Skeletal muscle satellite cell (primary cell): ENCODE data around the gene ASCL3. TPM values are rescaled to one million over a fixed set of nuclear protein-coding genes. Genes with fewer than 3 reads are reported as not detected.
"Not testable (repeated sequence)": the region's sequence is repeated elsewhere in the genome, so short reads cannot be mapped to it uniquely, and the experiment has no call there.

Experiments
- H3K27me3 ChIP-seq: 2 replicates; pipeline ENCODE4 v1.7.0; 2013; ENCODE audit warnings: low read length; ENCODE audit not compliant: control insufficient read depth, insufficient read depth
- H3K36me3 ChIP-seq: 2 replicates; pipeline ENCODE4 v1.7.0; 2013; ENCODE audit warnings: mild to moderate bottlenecking, control low read depth, low read length; ENCODE audit not compliant: insufficient read depth
- H3K4me1 ChIP-seq: 2 replicates; pipeline ENCODE4 v1.7.0; 2013; ENCODE audit warnings: low read length; ENCODE audit not compliant: control insufficient read depth, insufficient read depth
- H3K4me2 ChIP-seq: 2 replicates; pipeline ENCODE4 v1.7.0; 2013; ENCODE audit warnings: mild to moderate bottlenecking, low read length
- H3K4me3 ChIP-seq: 2 replicates; pipeline ENCODE4 v1.7.0; 2013; ENCODE audit warnings: low read length
- H3K9ac ChIP-seq: 2 replicates; pipeline ENCODE4 v1.7.0; 2013; ENCODE audit warnings: mild to moderate bottlenecking, low read depth, low read length, moderate library complexity
- H3K9me3 ChIP-seq: replicated peaks from 2 replicates; pipeline ENCODE4 v1.7.0; 2013; ENCODE audit warnings: mild to moderate bottlenecking, control low read depth, low read length
- small RNA-seq: library from RNA; depleted of rRNA; stranded (forward); fragments of <200 nt; gene quantifications from one replicate; pipeline ENCODE3, GENCODE V24; 2012

The ASCL3 gene

DNA sequence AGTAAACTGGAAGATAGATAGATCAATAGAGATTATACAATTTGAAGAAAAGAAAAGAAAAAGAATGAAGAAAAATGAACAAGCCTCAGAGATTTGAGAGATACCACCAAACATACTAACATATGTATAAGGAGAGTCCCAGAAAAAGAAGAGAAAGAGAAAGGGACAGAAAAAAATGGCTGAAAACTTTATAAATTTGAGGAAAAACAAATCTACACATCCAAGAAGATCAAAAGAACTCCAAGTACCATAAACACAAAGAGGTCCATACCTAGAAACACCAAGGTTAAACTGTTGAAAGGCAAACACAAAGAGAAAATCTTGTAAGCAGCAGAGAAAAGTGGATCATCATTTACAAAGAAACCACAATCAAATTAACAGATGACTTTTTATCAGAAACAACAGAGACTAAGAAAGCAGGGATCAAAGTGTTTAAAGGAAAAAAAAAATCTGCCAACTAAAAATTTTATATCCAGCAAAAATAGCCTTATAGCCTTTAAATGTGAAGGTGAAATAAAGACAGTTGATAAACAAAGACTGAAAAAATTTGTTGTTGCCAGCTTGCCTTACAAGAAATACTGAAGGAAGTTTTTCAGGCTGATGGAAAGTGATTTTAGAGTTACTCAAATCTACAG is 43.6 kb downstream of the ASCL3 start:
- H3K4me1 ChIP-seq, result no peaks in the 10 kb centered on the region
- no peak overlapping the region for H3K9ac ChIP-seq
- H3K4me3 ChIP-seq, result no peak overlapping the region
- H3K4me2 ChIP-seq, result no peak overlapping the region
- H3K36me3 ChIP-seq, result no peaks in the 10 kb centered on the region
- H3K9me3 ChIP-seq, result peaks cover 5% of the 10 kb centered on the region
- no peaks in the 10 kb centered on the region for H3K27me3 ChIP-seq

DNA sequence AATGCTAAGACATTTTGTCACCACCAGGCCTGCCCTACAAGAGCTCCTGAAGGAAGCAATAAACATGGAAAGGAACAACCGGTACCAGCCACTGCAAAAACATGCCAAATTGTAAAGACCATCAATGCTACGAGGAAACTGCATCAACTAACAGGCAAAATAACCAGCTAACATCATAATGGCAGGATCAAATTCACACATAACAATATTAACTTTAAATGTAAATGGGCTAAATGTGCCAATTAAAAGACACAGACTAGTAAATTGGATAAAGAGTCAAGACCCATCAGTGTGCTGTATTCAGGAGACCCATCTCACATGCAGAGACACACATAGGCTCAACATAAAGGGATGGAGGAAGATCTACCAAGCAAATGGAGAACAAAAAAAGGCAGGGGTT is 51.6 kb downstream of the ASCL3 start:
- H3K4me3 ChIP-seq, H3K27me3 ChIP-seq, H3K36me3 ChIP-seq, H3K9me3 ChIP-seq, H3K4me1 ChIP-seq, H3K4me2 ChIP-seq, H3K9ac ChIP-seq: not testable (repeated sequence)

Small RNA genes within 50 kb of the gene (small RNA-seq; reads per million reads assigned to genes)
- not detected for gene RF00019
